Neural cell (in vitro differentiated cells): Measurements from ENCODE around the gene IRAK2.

Experiments used
- CTCF ChIP-seq: fragments of 450-650 bp; IDR thresholded peaks from 2 replicates; pipeline ENCODE4 v1.5.1; 2014; ENCODE audit warnings: antibody characterized with exemption, mild to moderate bottlenecking, moderate library complexity; ENCODE audit not compliant: poor library complexity, severe bottlenecking
- EP300 ChIP-seq: fragments of 450-650 bp; conservative IDR thresholded peaks from 2 replicates; pipeline ENCODE4 v1.6.1; 2014; ENCODE audit warnings: antibody characterized with exemption, mild to moderate bottlenecking, moderate library complexity; ENCODE audit not compliant: poor library complexity, severe bottlenecking
- EZH2 ChIP-seq: fragments of 200-600, 300-800 bp; shearing (Covaris generic), sonication (generic); IDR thresholded peaks from 2 replicates; pipeline ENCODE4 v1.6.1; 2014; ENCODE audit warnings: antibody characterized with exemption, low read length, borderline replicate concordance, mild to moderate bottlenecking; ENCODE audit not compliant: insufficient read depth, poor library complexity, severe bottlenecking
- MXI1 ChIP-seq: fragments of 450-650 bp; conservative IDR thresholded peaks from 2 replicates; pipeline ENCODE4 v1.6.1; 2014; ENCODE audit warnings: antibody characterized with exemption, mild to moderate bottlenecking; ENCODE audit not compliant: poor library complexity, severe bottlenecking
- POLR2AphosphoS5 ChIP-seq: IDR thresholded peaks from 2 replicates; pipeline ENCODE4 v1.6.1; 2012
- RAD21 ChIP-seq: fragments of 450-650 bp; conservative IDR thresholded peaks from 2 replicates; pipeline ENCODE4 v1.6.1; 2014; ENCODE audit warnings: antibody characterized with exemption, mild to moderate bottlenecking, moderate library complexity
- REST ChIP-seq: IDR thresholded peaks from 2 replicates; pipeline ENCODE4 v1.6.1; 2012; ENCODE audit warnings: borderline replicate concordance
- SMC3 ChIP-seq: fragments of 450-650 bp; conservative IDR thresholded peaks from 2 replicates; pipeline ENCODE4 v1.6.1; 2014; ENCODE audit warnings: antibody characterized with exemption, mild to moderate bottlenecking, moderate library complexity; ENCODE audit not compliant: poor library complexity
- TAF1 ChIP-seq: IDR thresholded peaks from 2 replicates; pipeline ENCODE4 v1.6.1; 2012; ENCODE audit warnings: low read depth

GRCh38 chr3:10253731-10254130, 89.0 kb downstream of the IRAK2 start:
- TF ChIP-seq CTCF (no peak), POLR2AphosphoS5 (no peak), EZH2 (no peak), REST (no peak), EP300 (no peak), MXI1 (no peak), SMC3 (no peak), RAD21 (no peak), TAF1 (no peak)
